ENCODE data around the gene CHST4.
"Not testable (repeated sequence)": the region's sequence is repeated elsewhere in the genome, so short reads cannot be mapped to it uniquely, and the experiment has no call there.

Gene CHST4

DNA sequence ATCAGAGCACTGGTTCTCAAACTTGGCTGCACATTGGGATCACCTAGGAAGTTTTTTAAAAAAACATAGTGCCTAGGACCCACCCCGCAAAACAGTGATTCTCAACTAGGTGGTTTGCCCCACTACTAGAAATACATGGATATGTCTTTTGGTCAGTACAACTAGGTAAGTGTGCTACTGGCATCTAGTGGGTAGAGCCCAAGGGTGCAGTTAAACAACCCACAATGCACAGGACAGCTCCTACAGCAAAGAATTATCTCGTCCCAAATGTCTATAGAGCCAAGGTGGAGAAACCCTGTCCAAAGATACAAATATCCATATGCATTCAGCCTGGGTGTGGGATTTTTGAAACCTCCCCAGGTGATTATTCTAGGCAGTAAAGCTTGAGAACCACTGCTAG, 25.3 kb upstream of the CHST4 start:
- no peak overlapping the region for H2AFZ ChIP-seq (ENCODE audit: low read depth, low read length)
- H3K4me1 ChIP-seq (ENCODE audit: insufficient read depth, low read length), result peaks cover 6% of the 10 kb centered on the region
- no peaks in the 10 kb centered on the region for H3K9me3 ChIP-seq (ENCODE audit: low read length)
- no peaks in the 10 kb centered on the region for H3K36me3 ChIP-seq (ENCODE audit: insufficient read depth, low read length)
- H3K27me3 ChIP-seq (ENCODE audit: insufficient read depth, low read length), result no peaks in the 10 kb centered on the region
- no peak overlapping the region for H3K4me3 ChIP-seq (ENCODE audit: low read length)

DNA sequence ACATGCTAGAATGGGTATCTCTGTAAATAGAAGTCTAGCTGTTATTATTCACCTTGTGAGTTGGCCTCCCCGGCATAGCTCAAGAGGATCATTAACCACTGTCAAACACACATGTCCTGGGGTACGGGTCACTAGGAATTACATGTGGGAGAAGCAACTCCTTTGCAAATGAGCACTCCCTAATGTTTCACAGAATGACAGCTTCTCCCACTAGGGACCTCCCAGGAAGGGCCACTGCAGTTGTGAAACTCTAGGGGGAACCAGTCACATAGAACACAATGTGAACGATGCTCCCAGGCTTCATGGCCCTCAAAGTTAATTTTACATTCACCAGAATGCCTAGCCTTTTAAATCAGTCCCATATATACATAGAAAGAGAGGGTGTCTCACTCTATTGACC, 24.7 kb upstream of the CHST4 start:
- H3K27me3 ChIP-seq (ENCODE audit: insufficient read depth, low read length), result no peaks in the 10 kb centered on the region
- H3K4me3 ChIP-seq (ENCODE audit: low read length), result no peak overlapping the region
- H2AFZ ChIP-seq (ENCODE audit: low read depth, low read length), result no peak overlapping the region
- no peaks in the 10 kb centered on the region for H3K36me3 ChIP-seq (ENCODE audit: insufficient read depth, low read length)
- no peaks in the 10 kb centered on the region for H3K9me3 ChIP-seq (ENCODE audit: low read length)
- H3K4me1 ChIP-seq (ENCODE audit: insufficient read depth, low read length), result peaks cover 6% of the 10 kb centered on the region

DNA sequence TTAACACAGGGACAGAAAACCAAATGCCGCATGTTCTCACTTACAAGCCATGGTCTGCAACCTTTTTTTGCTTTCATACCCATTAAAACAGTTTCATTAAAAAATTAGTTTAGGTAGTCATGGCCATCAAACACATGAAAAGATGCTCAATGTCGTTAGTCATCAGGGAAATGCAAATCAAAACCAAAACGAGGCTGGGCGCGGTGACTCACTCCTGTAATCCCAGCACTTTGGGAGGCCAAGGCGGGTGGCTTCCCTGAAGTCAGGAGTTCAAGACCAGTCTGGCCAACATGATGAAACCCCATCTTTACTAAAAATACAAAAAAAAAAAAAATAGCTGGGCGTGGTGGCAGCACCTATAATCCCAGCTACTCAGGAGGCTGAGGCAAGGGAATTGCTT, 22.2 kb upstream of the CHST4 start:
- H3K4me3 ChIP-seq (ENCODE audit: low read length); H3K9me3 ChIP-seq (ENCODE audit: low read length); H3K36me3 ChIP-seq (ENCODE audit: insufficient read depth, low read length); H3K4me1 ChIP-seq (ENCODE audit: insufficient read depth, low read length); H3K27me3 ChIP-seq (ENCODE audit: insufficient read depth, low read length); H2AFZ ChIP-seq (ENCODE audit: low read depth, low read length): not testable (repeated sequence)

DNA sequence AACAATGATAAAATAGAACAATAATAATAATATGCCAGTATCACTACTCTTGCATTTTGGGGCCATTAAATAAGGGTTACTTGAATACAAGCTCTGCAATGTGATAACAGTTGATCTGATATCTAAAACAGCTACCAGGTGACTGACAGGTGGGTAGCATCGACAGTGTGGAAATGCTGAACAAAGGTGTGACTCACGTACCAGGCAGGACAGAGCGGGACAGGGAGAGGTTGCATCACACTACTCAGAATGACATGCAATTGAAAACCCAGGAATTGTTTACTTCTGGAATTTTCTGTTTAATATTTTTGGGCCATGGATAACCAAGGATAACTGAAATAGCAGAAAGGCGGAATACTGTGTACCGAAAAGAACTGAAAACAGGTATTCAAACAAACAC, 21.3 kb upstream of the CHST4 start:
- Histone ChIP-seq H3K27me3 (ENCODE audit: insufficient read depth, low read length) (no peaks in the 10 kb centered on the region), H3K36me3 (ENCODE audit: insufficient read depth, low read length) (no peaks in the 10 kb centered on the region), H2AFZ (ENCODE audit: low read depth, low read length) (no peak overlapping the region)

DNA sequence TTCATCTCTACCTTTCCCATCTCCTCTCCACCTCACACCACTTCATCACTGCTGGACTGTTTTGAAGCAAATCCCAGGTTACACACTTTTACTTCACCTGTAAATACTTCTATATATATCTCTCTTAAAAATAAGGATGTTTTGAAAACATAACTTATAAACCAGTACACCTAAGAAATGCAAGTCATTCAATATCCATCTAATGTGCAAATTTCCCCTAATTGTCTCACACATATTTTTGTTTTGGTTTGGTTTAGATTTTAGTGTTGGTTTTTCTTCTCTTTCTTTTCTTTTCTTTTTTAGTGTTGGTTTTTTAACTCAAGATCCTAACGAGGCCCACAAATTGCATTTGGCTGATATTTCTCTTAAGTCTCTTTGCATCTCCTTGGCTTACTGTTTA, 19.2 kb upstream of the CHST4 start:
- Histone ChIP-seq H3K27me3 (ENCODE audit: insufficient read depth, low read length) (no peaks in the 10 kb centered on the region), H3K36me3 (ENCODE audit: insufficient read depth, low read length) (no peaks in the 10 kb centered on the region), H2AFZ (ENCODE audit: low read depth, low read length) (no peak overlapping the region), H3K4me1 (ENCODE audit: insufficient read depth, low read length) (peaks cover 6% of the 10 kb centered on the region), H3K4me3 (ENCODE audit: low read length) (no peak overlapping the region), H3K9me3 (ENCODE audit: low read length) (no peaks in the 10 kb centered on the region)

More for the DNA sequence above, 21.3 kb upstream of the CHST4 start:
- no peak overlapping the region for H3K4me3 ChIP-seq (ENCODE audit: low read length)
- no peaks in the 10 kb centered on the region for H3K9me3 ChIP-seq (ENCODE audit: low read length)
- H3K4me1 ChIP-seq (ENCODE audit: insufficient read depth, low read length), result peaks cover 6% of the 10 kb centered on the region

DNA sequence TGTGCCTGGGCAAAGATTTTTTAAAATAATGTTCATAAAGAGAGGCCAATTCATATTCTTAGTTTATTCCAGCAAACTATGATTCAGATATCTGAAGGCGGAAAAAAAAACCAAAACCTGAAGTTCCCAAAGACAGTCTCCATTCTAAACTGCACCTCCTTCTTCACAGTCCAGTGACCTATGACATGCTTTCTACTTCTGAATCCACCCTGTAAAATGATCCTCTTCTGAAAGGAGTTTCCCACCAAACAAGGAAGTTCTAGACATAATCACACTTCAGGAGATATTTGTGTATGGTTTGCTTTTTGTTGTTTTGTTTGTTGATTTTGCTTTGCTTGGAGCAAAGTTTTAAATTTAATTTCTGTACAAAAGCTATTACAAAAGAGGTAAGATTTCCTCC, 12.9 kb upstream of the CHST4 start:
- Histone ChIP-seq H3K27me3 (ENCODE audit: insufficient read depth, low read length) (no peaks in the 10 kb centered on the region), H3K4me1 (ENCODE audit: insufficient read depth, low read length) (no peaks in the 10 kb centered on the region), H3K36me3 (ENCODE audit: insufficient read depth, low read length) (no peaks in the 10 kb centered on the region), H2AFZ (ENCODE audit: low read depth, low read length) (no peak overlapping the region), H3K4me3 (ENCODE audit: low read length) (no peak overlapping the region), H3K9me3 (ENCODE audit: low read length) (peaks cover 3% of the 10 kb centered on the region)

DNA sequence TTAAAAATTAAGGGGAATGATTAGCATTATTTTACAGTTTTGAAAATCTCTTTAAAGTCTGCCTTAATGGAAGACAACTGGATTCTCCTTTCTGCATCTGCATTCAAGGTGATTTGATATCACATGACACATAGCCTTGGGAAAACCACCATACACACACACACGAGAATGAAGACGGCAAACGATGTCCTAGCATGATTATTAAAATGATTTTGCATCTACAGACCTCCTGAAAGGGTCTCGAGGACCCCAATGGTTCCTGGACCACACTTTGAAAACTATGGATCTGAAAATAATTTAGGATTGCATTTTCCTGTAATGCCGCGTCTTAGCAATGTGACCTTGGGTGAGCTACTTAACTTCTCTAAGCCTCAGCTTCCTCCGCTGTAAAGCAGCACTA, 11.8 kb upstream of the CHST4 start:
- no peaks in the 10 kb centered on the region for H3K4me1 ChIP-seq (ENCODE audit: insufficient read depth, low read length)
- H2AFZ ChIP-seq (ENCODE audit: low read depth, low read length), result no peak overlapping the region
- no peaks in the 10 kb centered on the region for H3K27me3 ChIP-seq (ENCODE audit: insufficient read depth, low read length)
- H3K9me3 ChIP-seq (ENCODE audit: low read length), result peaks cover 3% of the 10 kb centered on the region
- no peaks in the 10 kb centered on the region for H3K36me3 ChIP-seq (ENCODE audit: insufficient read depth, low read length)
- H3K4me3 ChIP-seq (ENCODE audit: low read length), result no peak overlapping the region

DNA sequence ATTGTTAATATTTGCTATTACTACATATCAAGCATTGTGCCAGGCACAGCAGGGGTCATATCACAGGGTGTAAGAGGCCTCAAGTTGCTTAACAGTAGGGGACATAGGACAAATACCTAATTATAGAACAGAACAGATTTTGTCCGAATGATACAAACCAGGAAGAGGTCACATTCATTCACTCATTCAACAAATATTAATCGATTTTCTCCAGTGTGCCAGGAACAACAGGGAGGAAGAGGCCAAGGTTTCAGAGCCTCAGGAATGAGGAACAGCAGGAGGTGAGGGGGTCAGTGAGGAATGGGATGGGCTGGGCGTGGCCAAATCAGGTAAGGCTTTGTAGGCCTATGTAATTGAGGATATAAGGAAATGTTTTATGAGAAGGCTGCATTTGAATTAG, 11.2 kb upstream of the CHST4 start:
- Histone ChIP-seq H3K9me3 (ENCODE audit: low read length) (peaks cover 3% of the 10 kb centered on the region), H3K4me3 (ENCODE audit: low read length) (no peak overlapping the region), H2AFZ (ENCODE audit: low read depth, low read length) (no peak overlapping the region), H3K4me1 (ENCODE audit: insufficient read depth, low read length) (no peaks in the 10 kb centered on the region), H3K36me3 (ENCODE audit: insufficient read depth, low read length) (no peaks in the 10 kb centered on the region), H3K27me3 (ENCODE audit: insufficient read depth, low read length) (no peaks in the 10 kb centered on the region)

DNA sequence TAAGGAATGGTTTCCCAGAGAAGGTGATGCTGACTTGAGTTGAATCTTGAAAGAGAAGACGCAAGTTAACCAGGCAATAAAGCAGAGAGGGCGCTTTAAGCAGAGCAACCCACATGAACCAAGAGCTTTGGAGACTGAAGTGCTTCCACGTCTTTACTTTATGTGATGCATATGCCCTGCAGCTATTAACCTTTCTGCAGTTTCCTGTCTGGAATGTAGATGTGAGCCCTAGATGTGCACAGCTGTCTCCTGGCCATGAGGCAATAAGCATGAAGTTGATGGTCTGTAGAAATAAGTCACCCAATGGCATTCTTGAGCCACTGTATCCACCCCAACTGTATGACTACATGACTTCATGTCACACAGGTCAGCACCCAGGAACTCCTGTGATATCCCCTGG, 5.7 kb upstream of the CHST4 start:
- no peaks in the 10 kb centered on the region for H3K36me3 ChIP-seq (ENCODE audit: insufficient read depth, low read length)
- H3K4me1 ChIP-seq (ENCODE audit: insufficient read depth, low read length), result no peaks in the 10 kb centered on the region
- no peaks in the 10 kb centered on the region for H3K9me3 ChIP-seq (ENCODE audit: low read length)
- no peak overlapping the region for H3K4me3 ChIP-seq (ENCODE audit: low read length)
- no peak overlapping the region for H2AFZ ChIP-seq (ENCODE audit: low read depth, low read length)
- H3K27me3 ChIP-seq (ENCODE audit: insufficient read depth, low read length), result no peaks in the 10 kb centered on the region

DNA sequence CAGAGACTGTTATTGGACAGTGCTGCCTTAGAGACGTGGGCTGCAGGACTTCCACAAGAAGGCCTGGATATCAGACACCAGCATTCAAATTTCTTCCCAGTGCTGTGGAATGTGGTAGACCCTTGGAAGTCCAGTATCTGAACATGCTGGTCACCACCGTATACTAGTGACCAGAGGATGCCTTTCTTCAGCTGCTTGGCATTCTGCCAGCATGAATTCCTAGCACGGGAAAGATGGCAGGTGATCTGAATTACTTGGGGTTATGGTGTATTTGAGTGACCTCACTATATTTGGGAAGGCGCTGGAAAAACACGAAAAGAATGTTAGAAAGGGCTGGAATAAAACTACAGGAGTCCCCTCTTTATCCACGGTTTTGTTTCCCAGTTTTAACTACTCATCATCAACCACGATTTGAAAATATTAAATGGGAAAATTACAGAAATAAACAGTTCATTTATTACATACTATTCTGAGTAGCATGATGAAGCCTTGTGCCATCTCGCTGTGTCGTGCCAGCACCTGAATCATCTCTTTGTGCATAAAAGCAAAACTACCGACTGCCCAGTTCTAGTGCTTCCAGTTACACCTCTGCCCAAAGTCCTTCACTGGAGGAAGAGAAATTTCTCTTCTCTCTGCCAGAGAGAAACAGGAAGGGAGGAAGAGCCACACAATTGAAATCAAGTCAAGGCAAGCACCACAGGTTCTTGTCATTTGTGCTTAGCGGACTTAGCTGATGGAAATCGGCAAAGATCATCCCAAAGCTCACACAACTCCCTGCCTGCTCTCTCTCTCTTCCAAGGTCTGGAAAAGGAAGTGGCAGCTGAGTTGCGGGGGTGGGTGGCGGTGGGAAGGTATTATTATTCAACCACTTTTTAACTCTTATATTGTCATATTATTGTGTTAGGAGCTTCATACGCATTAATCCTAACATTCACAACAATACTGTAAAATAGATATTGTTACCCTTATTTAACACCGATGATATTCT, 1.4 kb upstream of the CHST4 start:
- Histone ChIP-seq H3K4me3 (ENCODE audit: low read length) (no peak overlapping the region), H3K27me3 (ENCODE audit: insufficient read depth, low read length) (no peaks in the 10 kb centered on the region), H3K9me3 (ENCODE audit: low read length) (no peaks in the 10 kb centered on the region)

DNA sequence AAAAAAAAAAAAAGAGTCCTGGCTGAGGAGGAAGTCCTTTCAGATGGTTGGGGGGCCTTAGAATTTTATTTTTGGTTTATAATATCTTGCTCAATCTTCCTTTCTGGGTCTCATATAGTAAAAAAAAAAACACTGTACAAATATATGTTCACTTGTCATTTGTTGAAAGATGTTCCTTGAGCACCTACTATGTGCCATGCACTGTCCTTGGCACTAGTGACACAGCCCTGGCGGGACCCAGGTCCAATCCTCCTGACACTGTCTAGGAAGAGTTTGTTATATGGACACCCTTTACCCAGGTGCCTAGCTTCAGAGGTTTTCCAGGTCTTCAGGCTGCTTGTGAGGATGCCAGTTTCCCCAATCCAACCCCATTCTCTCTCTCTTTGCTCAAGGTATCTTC, 2.0 kb downstream of the CHST4 start:
- Histone ChIP-seq H3K9me3 (ENCODE audit: low read length) (no peaks in the 10 kb centered on the region), H3K4me1 (ENCODE audit: insufficient read depth, low read length) (peaks cover 9% of the 10 kb centered on the region), H3K27me3 (ENCODE audit: insufficient read depth, low read length) (no peaks in the 10 kb centered on the region), H3K4me3 (ENCODE audit: low read length) (no peak overlapping the region), H3K36me3 (ENCODE audit: insufficient read depth, low read length) (no peaks in the 10 kb centered on the region), H2AFZ (ENCODE audit: low read depth, low read length) (no peak overlapping the region)

More for the DNA sequence above, 1.4 kb upstream of the CHST4 start:
- H3K4me1 ChIP-seq (ENCODE audit: insufficient read depth, low read length), result peaks cover 9% of the 10 kb centered on the region
- no peaks in the 10 kb centered on the region for H3K36me3 ChIP-seq (ENCODE audit: insufficient read depth, low read length)
- H2AFZ ChIP-seq (ENCODE audit: low read depth, low read length), result no peak overlapping the region

DNA sequence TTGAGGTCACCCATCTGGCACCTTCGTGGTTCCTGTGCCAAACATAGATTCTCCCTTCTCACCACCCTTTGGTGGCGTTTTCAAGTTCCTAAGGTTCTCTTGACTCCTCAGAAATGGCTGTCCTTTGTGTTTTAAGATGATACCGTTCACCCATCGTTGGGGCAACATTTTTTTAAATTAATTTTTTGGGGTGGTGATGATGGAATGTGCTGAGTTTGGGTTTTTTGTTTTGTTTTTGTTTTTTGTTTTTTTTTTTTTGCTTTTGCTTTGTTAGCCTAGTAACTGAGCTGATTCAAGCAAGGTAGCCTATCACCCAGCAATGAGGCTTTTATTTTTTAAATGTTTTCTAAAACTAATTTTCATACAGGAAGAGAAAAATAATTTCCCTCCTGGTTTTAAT, 2.6 kb downstream of the CHST4 start:
- H3K9me3 ChIP-seq (ENCODE audit: low read length), result no peaks in the 10 kb centered on the region
- no peak overlapping the region for H2AFZ ChIP-seq (ENCODE audit: low read depth, low read length)
- no peaks in the 10 kb centered on the region for H3K36me3 ChIP-seq (ENCODE audit: insufficient read depth, low read length)
- no peak overlapping the region for H3K4me3 ChIP-seq (ENCODE audit: low read length)
- H3K27me3 ChIP-seq (ENCODE audit: insufficient read depth, low read length), result no peaks in the 10 kb centered on the region
- H3K4me1 ChIP-seq (ENCODE audit: insufficient read depth, low read length), result peaks cover 9% of the 10 kb centered on the region

DNA sequence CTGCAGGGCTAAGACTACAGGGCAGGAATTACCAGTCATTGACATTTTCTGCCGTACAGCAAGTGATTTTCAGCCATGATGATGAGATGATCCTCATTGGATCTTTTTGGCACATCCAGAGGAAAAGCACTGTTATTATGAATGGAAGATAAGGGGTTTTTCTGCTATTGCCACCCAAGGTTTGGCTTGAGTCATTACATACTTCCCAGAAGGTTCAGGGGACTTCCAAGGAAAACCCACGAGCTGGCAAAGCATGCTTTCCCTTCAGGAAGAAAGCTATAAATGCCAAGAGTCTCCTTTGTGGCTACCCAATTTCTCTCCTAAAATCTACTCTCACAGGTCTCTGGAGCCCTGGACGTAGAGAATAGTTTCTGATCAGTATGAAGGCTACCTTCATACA, 6.1 kb downstream of the CHST4 start:
- Histone ChIP-seq H3K9me3 (ENCODE audit: low read length) (no peaks in the 10 kb centered on the region), H3K4me1 (ENCODE audit: insufficient read depth, low read length) (no peaks in the 10 kb centered on the region), H3K27me3 (ENCODE audit: insufficient read depth, low read length) (no peaks in the 10 kb centered on the region), H3K36me3 (ENCODE audit: insufficient read depth, low read length) (no peaks in the 10 kb centered on the region), H2AFZ (ENCODE audit: low read depth, low read length) (no peak overlapping the region), H3K4me3 (ENCODE audit: low read length) (no peak overlapping the region)

Data from neuron (in vitro differentiated cells).